GM23338 (cell line): ENCODE measurements around the gene ZBP1. TPM values are rescaled to one million over a fixed set of nuclear protein-coding genes. Genes with fewer than 3 reads are reported as not detected.

Experiments
- ATAC-seq: fragments of 200-7000 bp; cut with Tn5 transposase; 3 replicates; pipeline ENCODE4 v1.9.1; 2020
- DNase-seq: peaks from one replicate; pipeline ENCODE4 v3.0.0-alpha.2; 2015; ENCODE audit warnings: low spot score
- H2AFZ ChIP-seq: fragments of 200-600 bp; sonication (generic); 2 replicates; pipeline ENCODE4 v1.8.0; 2016; ENCODE audit warnings: antibody characterized with exemption, mild to moderate bottlenecking, moderate library complexity
- H3F3A ChIP-seq: fragments of 200-600 bp; sonication (generic); replicated peaks from 2 replicates; pipeline ENCODE4 v1.8.0; 2017; ENCODE audit warnings: antibody characterized with exemption, mixed run types, low read depth
- H3K27ac ChIP-seq: fragments of 200-600 bp; sonication (generic); 2 replicates; pipeline ENCODE4 v1.6.1; 2016; ENCODE audit warnings: low read depth
- H3K27me3 ChIP-seq: fragments of 200-600 bp; sonication (generic); 2 replicates; pipeline ENCODE4 v1.8.0; 2016; ENCODE audit warnings: mild to moderate bottlenecking, mixed run types, moderate library complexity; ENCODE audit not compliant: insufficient read depth
- H3K36me3 ChIP-seq: fragments of 200-600 bp; sonication (generic); 2 replicates; pipeline ENCODE4 v1.8.0; 2016; ENCODE audit warnings: mild to moderate bottlenecking; ENCODE audit not compliant: insufficient read depth
- H3K4me1 ChIP-seq: fragments of 200-600 bp; sonication (generic); 2 replicates; pipeline ENCODE4 v1.8.0; 2016; ENCODE audit warnings: mild to moderate bottlenecking, moderate library complexity; ENCODE audit not compliant: insufficient read depth
- H3K4me2 ChIP-seq: fragments of 200-600 bp; sonication (generic); 2 replicates; pipeline ENCODE4 v1.7.1; 2017; ENCODE audit warnings: mixed run types
- H3K4me3 ChIP-seq: fragments of 200-600 bp; sonication (generic); 2 replicates; pipeline ENCODE4 v1.6.1; 2016; ENCODE audit warnings: mixed run types
- H3K79me2 ChIP-seq: fragments of 200-600 bp; sonication (generic); replicated peaks from 2 replicates; pipeline ENCODE4 v1.8.0; 2017; ENCODE audit warnings: mild to moderate bottlenecking; ENCODE audit not compliant: insufficient read depth
- H3K9me2 ChIP-seq: fragments of 200-600 bp; sonication (generic); 2 replicates; pipeline ENCODE4 v1.8.0; 2017; ENCODE audit not compliant: insufficient read depth
- H4K20me1 ChIP-seq: fragments of 200-600 bp; sonication (generic); replicated peaks from 2 replicates; pipeline ENCODE4 v1.8.0; 2017; ENCODE audit warnings: mild to moderate bottlenecking; ENCODE audit not compliant: insufficient read depth
- H3K27ac Mint-ChIP-seq: 2 replicates; pipeline ENCODE4 v1.8.0; 2020; ENCODE audit warnings: inconsistent platforms, mild to moderate bottlenecking, moderate library complexity, mixed read lengths
- H3K27me3 Mint-ChIP-seq: 3 replicates; pipeline ENCODE4 v1.8.0; 2022; ENCODE audit warnings: low read depth, mild to moderate bottlenecking, moderate library complexity, mixed read lengths, inconsistent platforms; ENCODE audit not compliant: insufficient read depth, poor library complexity
- H3K36me3 Mint-ChIP-seq: 3 replicates; pipeline ENCODE4 v1.8.0; 2021; ENCODE audit warnings: low read depth, mild to moderate bottlenecking, inconsistent platforms, moderate library complexity, mixed read lengths
- H3K4me1 Mint-ChIP-seq: 3 replicates; pipeline ENCODE4 v1.8.0; 2020; ENCODE audit warnings: mild to moderate bottlenecking, inconsistent platforms, mixed read lengths
- H3K4me3 Mint-ChIP-seq: 3 replicates; pipeline ENCODE4 v1.8.0; 2021; ENCODE audit warnings: moderate library complexity, mild to moderate bottlenecking, inconsistent platforms, mixed read lengths
- H3K9me3 Mint-ChIP-seq: 3 replicates; pipeline ENCODE4 v1.8.0; 2020; ENCODE audit warnings: moderate library complexity, mild to moderate bottlenecking, inconsistent platforms, mixed read lengths
- CREB1 ChIP-seq: fragments of 250-450 bp; sonication (Bioruptor Pico); IDR thresholded peaks from 2 replicates; pipeline ENCODE4 v1.5.0; 2020; ENCODE audit warnings: low read depth, mild to moderate bottlenecking, moderate library complexity
- EZH2 ChIP-seq: fragments of 200-600 bp; sonication (generic); IDR thresholded peaks from one replicate; pipeline ENCODE4 v1.8.0; 2017; ENCODE audit warnings: antibody characterized with exemption, mild to moderate bottlenecking, low read depth; ENCODE audit not compliant: unreplicated experiment
- EZH2phosphoT487 ChIP-seq: fragments of 200-600 bp; sonication (generic); IDR thresholded peaks from one replicate; pipeline ENCODE4 v1.8.1; 2018; ENCODE audit warnings: antibody characterized with exemption; ENCODE audit not compliant: unreplicated experiment
- JUNB ChIP-seq: IDR thresholded peaks from one replicate; pipeline ENCODE4 v1.6.1; 2016; ENCODE audit warnings: antibody characterized with exemption; ENCODE audit not compliant: unreplicated experiment
- POLR2AphosphoS5 ChIP-seq: IDR thresholded peaks from 2 replicates; pipeline ENCODE4 v1.6.1; 2016; ENCODE audit warnings: antibody characterized with exemption, low read depth
- STAT1 ChIP-seq: IDR thresholded peaks from one replicate; pipeline ENCODE4 v1.6.1; 2016; ENCODE audit warnings: antibody characterized with exemption; ENCODE audit not compliant: unreplicated experiment
- ZNF331 ChIP-seq: fragments of 250-450 bp; sonication (Bioruptor Pico); IDR thresholded peaks from 2 replicates; pipeline ENCODE4 v1.5.0; 2020; ENCODE audit warnings: low read depth, mild to moderate bottlenecking, moderate library complexity
- ZNF462 ChIP-seq: fragments of 250-450 bp; sonication (Bioruptor Pico); IDR thresholded peaks from 2 replicates; pipeline ENCODE4 v1.5.0; 2020; ENCODE audit warnings: mild to moderate bottlenecking, moderate library complexity
- polyA plus RNA-seq: library from polyadenylated mRNA; unstranded; fragments of >200 nt; fragmentation: Nextera tagmentation; extraction: Ambion mirVana; gene quantifications from 2 replicates; pipeline ENCODE4 v1.2.1, GENCODE V29; 2016
- total RNA-seq: library from RNA; depleted of rRNA; stranded (reverse); fragments of >200 nt; shearing (Covaris generic); gene quantifications from 2 replicates; pipeline ENCODE4 v1.2.3, GENCODE V29; 2014

Gene ZBP1
- total and polyA plus RNA-seq, 2 experiments from 2014 or later, result not detected

- no peak overlapping the region for H3K27ac Mint-ChIP-seq
- Histone ChIP-seq H3K4me1 (peaks cover 8% of the 10 kb centered on the region), H3K36me3 (no peaks in the 10 kb centered on the region), H3K79me2 (no peaks in the 10 kb centered on the region), H4K20me1 (no peaks in the 10 kb centered on the region), H3F3A (no peaks in the 10 kb centered on the region), H2AFZ (no peak overlapping the region), H3K27ac (no peak overlapping the region), H3K4me3 (no peak overlapping the region), H3K9me2 (peaks cover 8% of the 10 kb centered on the region; the same call in 1 of the 2 replicates), H3K27me3 (no peaks in the 10 kb centered on the region), H3K4me2 (no peak overlapping the region)
- no peak overlapping the region for H3K4me3 Mint-ChIP-seq
- H3K36me3 Mint-ChIP-seq, result no peaks in the 10 kb centered on the region; the same call in 1 of the 3 replicates
- peaks cover 2% of the 10 kb centered on the region for H3K27me3 Mint-ChIP-seq
- DNase-seq, result no peak
- no peak for ATAC-seq
- no peak for TF ChIP-seq EZH2
- no peak for TF ChIP-seq POLR2AphosphoS5
- TF ChIP-seq STAT1, result no peak
- TF ChIP-seq EZH2phosphoT487, result no peak
- no peak for TF ChIP-seq JUNB
- no peak for TF ChIP-seq ZNF462
- TF ChIP-seq CREB1 (CRISPR knock-in tag), result no peak
- TF ChIP-seq ZNF331, result no peak
- peaks cover 9% of the 10 kb centered on the region for H3K4me1 Mint-ChIP-seq
- peaks cover 14% of the 10 kb centered on the region; the same call in 2 of the 3 replicates for H3K9me3 Mint-ChIP-seq
Observed at GRCh38 chr20:57627339-57627738, 7.1 kb upstream of the ZBP1 start.
